ENCODE data around the gene LHFPL6. TPM values are rescaled to one million over a fixed set of nuclear protein-coding genes. Genes with fewer than 3 reads are reported as not detected.

Gene LHFPL6
- total and polyA plus RNA-seq, 2 experiments from 2014 or later = 7.8 to 9.5 TPM

DNA sequence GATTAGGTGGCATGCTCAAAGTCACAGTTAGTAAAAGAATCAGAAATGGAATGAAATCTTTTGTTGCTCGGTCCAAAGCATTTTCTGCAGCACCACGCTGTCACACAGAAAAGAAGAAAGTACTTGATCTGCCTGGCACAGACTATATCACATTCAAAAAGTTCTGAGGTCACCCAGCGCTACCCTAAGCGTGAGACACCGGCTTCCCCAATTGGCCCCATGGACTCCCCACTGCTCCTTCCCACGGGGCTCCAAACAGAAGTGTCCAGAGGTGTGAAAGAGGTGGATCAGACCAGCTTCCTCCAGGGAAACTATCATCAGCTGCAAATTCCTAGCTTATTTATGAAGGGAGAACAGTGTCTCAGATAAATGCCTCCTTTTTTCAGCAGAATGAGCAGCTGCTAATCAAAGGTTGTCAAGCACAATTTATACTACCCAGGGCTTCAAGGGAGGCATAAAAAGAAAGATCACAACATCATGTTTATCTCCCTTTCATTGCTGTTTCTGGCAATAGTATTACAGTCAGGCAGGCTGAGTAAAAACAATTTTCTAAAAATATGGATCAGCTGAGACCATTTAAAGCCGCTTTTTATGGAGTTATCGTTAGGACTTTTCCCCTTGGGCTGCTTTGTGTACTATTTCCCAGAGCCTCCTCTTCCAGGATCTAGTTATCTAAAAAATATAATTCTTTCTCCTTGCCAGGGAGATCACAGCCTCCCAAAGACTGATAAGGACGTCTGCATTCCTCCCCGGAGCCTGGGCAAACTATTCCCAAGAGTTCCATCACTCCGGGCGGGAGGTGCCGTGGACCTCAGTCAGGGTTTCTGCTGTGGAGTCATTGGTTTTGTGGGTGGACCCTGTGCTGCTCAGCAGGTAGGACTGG is 208.0 kb downstream of the LHFPL6 start:
- no peak overlapping the region for H3K4me2 ChIP-seq
- no peak overlapping the region for H3K4me3 Mint-ChIP-seq
- no peaks in the 10 kb centered on the region for H3K4me1 ChIP-seq (ENCODE audit: insufficient read depth)
- H3K4me1 Mint-ChIP-seq = no peaks in the 10 kb centered on the region
- H3K9me3 Mint-ChIP-seq = no peaks in the 10 kb centered on the region
- no peak for ATAC-seq
- TF ChIP-seq, protein P1, sequence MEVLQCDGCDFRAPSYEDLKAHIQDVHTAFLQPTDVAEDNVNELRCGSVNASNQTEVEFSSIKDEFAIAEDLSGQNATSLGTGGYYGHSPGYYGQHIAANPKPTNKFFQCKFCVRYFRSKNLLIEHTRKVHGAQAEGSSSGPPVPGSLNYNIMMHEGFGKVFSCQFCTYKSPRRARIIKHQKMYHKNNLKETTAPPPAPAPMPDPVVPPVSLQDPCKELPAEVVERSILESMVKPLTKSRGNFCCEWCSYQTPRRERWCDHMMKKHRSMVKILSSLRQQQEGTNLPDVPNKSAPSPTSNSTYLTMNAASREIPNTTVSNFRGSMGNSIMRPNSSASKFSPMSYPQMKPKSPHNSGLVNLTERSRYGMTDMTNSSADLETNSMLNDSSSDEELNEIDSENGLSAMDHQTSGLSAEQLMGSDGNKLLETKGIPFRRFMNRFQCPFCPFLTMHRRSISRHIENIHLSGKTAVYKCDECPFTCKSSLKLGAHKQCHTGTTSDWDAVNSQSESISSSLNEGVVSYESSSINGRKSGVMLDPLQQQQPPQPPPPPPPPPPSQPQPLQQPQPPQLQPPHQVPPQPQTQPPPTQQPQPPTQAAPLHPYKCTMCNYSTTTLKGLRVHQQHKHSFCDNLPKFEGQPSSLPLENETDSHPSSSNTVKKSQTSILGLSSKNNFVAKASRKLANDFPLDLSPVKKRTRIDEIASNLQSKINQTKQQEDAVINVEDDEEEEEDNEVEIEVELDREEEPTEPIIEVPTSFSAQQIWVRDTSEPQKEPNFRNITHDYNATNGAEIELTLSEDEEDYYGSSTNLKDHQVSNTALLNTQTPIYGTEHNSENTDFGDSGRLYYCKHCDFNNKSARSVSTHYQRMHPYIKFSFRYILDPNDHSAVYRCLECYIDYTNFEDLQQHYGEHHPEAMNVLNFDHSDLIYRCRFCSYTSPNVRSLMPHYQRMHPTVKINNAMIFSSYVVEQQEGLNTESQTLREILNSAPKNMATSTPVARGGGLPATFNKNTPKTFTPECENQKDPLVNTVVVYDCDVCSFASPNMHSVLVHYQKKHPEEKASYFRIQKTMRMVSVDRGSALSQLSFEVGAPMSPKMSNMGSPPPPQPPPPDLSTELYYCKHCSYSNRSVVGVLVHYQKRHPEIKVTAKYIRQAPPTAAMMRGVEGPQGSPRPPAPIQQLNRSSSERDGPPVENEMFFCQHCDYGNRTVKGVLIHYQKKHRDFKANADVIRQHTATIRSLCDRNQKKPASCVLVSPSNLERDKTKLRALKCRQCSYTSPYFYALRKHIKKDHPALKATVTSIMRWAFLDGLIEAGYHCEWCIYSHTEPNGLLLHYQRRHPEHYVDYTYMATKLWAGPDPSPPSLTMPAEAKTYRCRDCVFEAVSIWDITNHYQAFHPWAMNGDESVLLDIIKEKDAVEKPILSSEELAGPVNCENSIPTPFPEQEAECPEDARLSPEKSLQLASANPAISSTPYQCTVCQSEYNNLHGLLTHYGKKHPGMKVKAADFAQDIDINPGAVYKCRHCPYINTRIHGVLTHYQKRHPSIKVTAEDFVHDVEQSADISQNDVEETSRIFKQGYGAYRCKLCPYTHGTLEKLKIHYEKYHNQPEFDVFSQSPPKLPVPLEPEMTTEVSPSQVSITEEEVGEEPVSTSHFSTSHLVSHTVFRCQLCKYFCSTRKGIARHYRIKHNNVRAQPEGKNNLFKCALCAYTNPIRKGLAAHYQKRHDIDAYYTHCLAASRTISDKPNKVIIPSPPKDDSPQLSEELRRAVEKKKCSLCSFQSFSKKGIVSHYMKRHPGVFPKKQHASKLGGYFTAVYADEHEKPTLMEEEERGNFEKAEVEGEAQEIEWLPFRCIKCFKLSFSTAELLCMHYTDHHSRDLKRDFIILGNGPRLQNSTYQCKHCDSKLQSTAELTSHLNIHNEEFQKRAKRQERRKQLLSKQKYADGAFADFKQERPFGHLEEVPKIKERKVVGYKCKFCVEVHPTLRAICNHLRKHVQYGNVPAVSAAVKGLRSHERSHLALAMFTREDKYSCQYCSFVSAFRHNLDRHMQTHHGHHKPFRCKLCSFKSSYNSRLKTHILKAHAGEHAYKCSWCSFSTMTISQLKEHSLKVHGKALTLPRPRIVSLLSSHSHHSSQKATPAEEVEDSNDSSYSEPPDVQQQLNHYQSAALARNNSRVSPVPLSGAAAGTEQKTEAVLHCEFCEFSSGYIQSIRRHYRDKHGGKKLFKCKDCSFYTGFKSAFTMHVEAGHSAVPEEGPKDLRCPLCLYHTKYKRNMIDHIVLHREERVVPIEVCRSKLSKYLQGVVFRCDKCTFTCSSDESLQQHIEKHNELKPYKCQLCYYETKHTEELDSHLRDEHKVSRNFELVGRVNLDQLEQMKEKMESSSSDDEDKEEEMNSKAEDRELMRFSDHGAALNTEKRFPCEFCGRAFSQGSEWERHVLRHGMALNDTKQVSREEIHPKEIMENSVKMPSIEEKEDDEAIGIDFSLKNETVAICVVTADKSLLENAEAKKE (CRISPR knock-in tag; IDR thresholded peaks at IDR 0.05) = no peak
- TF ChIP-seq EZH2 (IDR thresholded peaks at IDR 0.05; ENCODE audit: low read depth, unreplicated experiment) (no peak), NANOG (IDR thresholded peaks at IDR 0.05; ENCODE audit: borderline replicate concordance) (no peak), ZNF114 (CRISPR knock-in tag; IDR thresholded peaks at IDR 0.05) (no peak), JUNB (IDR thresholded peaks at IDR 0.05; ENCODE audit: unreplicated experiment) (no peak), EZH2phosphoT487 (IDR thresholded peaks at IDR 0.05; ENCODE audit: unreplicated experiment) (no peak), ZNF331 (CRISPR knock-in tag; IDR thresholded peaks at IDR 0.05; ENCODE audit: low read depth) (no peak), STAT1 (IDR thresholded peaks at IDR 0.05; ENCODE audit: unreplicated experiment) (no peak), CREB1 (CRISPR knock-in tag; IDR thresholded peaks at IDR 0.05; ENCODE audit: low read depth) (no peak)
- TF ChIP-seq, protein P2, sequence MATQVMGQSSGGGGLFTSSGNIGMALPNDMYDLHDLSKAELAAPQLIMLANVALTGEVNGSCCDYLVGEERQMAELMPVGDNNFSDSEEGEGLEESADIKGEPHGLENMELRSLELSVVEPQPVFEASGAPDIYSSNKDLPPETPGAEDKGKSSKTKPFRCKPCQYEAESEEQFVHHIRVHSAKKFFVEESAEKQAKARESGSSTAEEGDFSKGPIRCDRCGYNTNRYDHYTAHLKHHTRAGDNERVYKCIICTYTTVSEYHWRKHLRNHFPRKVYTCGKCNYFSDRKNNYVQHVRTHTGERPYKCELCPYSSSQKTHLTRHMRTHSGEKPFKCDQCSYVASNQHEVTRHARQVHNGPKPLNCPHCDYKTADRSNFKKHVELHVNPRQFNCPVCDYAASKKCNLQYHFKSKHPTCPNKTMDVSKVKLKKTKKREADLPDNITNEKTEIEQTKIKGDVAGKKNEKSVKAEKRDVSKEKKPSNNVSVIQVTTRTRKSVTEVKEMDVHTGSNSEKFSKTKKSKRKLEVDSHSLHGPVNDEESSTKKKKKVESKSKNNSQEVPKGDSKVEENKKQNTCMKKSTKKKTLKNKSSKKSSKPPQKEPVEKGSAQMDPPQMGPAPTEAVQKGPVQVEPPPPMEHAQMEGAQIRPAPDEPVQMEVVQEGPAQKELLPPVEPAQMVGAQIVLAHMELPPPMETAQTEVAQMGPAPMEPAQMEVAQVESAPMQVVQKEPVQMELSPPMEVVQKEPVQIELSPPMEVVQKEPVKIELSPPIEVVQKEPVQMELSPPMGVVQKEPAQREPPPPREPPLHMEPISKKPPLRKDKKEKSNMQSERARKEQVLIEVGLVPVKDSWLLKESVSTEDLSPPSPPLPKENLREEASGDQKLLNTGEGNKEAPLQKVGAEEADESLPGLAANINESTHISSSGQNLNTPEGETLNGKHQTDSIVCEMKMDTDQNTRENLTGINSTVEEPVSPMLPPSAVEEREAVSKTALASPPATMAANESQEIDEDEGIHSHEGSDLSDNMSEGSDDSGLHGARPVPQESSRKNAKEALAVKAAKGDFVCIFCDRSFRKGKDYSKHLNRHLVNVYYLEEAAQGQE (IDR thresholded peaks at IDR 0.05; ENCODE audit: unreplicated experiment) = no peak
- TF ChIP-seq, protein P3, sequence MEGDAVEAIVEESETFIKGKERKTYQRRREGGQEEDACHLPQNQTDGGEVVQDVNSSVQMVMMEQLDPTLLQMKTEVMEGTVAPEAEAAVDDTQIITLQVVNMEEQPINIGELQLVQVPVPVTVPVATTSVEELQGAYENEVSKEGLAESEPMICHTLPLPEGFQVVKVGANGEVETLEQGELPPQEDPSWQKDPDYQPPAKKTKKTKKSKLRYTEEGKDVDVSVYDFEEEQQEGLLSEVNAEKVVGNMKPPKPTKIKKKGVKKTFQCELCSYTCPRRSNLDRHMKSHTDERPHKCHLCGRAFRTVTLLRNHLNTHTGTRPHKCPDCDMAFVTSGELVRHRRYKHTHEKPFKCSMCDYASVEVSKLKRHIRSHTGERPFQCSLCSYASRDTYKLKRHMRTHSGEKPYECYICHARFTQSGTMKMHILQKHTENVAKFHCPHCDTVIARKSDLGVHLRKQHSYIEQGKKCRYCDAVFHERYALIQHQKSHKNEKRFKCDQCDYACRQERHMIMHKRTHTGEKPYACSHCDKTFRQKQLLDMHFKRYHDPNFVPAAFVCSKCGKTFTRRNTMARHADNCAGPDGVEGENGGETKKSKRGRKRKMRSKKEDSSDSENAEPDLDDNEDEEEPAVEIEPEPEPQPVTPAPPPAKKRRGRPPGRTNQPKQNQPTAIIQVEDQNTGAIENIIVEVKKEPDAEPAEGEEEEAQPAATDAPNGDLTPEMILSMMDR (conservative IDR thresholded peaks at IDR 0.05; ENCODE audit: low read depth in 2 of 2) = no peak
- TF ChIP-seq, protein P4, sequence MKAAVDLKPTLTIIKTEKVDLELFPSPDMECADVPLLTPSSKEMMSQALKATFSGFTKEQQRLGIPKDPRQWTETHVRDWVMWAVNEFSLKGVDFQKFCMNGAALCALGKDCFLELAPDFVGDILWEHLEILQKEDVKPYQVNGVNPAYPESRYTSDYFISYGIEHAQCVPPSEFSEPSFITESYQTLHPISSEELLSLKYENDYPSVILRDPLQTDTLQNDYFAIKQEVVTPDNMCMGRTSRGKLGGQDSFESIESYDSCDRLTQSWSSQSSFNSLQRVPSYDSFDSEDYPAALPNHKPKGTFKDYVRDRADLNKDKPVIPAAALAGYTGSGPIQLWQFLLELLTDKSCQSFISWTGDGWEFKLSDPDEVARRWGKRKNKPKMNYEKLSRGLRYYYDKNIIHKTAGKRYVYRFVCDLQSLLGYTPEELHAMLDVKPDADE (IDR thresholded peaks at IDR 0.05) = no peak
- no peak overlapping the region for H3K4me3 ChIP-seq
- H3K36me3 ChIP-seq (ENCODE audit: insufficient read depth) = no peaks in the 10 kb centered on the region
- H3K9me2 ChIP-seq (ENCODE audit: insufficient read depth) = no peaks in the 10 kb centered on the region
- H2AFZ ChIP-seq = no peak overlapping the region
- no peaks in the 10 kb centered on the region for H3K79me2 ChIP-seq (replicated peaks; ENCODE audit: insufficient read depth)
- H3F3A ChIP-seq (replicated peaks; ENCODE audit: low read depth) = no peaks in the 10 kb centered on the region
- H3K27me3 ChIP-seq (ENCODE audit: insufficient read depth) = peaks cover 84% of the 10 kb centered on the region
- H3K27me3 Mint-ChIP-seq (ENCODE audit: insufficient read depth, low read depth, poor library complexity) = peaks cover 23% of the 10 kb centered on the region
- H4K20me1 ChIP-seq (replicated peaks; ENCODE audit: insufficient read depth) = no peaks in the 10 kb centered on the region; the same call in 1 of the 2 replicates
- DNase-seq (ENCODE audit: low spot score) = no peak
- no peaks in the 10 kb centered on the region for H3K36me3 Mint-ChIP-seq (ENCODE audit: low read depth)
- H3K27ac Mint-ChIP-seq = no peak overlapping the region
- H3K27ac ChIP-seq (ENCODE audit: low read depth) = no peak overlapping the region

Measured in GM23338 (cell line).